GM20000 (cell line): ENCODE measurements around the gene CDH15.

Experiments used
- DNase-seq: peaks from one replicate; pipeline ENCODE4 v3.0.0; 2012; ENCODE audit warnings: low spot score
- CTCF ChIP-seq: IDR thresholded peaks from 2 replicates; pipeline ENCODE4 v1.5.1; 2012; ENCODE audit warnings: mild to moderate bottlenecking, control low read depth; ENCODE audit errors: extremely low read depth, missing control alignments

CDH15 gene

DNA sequence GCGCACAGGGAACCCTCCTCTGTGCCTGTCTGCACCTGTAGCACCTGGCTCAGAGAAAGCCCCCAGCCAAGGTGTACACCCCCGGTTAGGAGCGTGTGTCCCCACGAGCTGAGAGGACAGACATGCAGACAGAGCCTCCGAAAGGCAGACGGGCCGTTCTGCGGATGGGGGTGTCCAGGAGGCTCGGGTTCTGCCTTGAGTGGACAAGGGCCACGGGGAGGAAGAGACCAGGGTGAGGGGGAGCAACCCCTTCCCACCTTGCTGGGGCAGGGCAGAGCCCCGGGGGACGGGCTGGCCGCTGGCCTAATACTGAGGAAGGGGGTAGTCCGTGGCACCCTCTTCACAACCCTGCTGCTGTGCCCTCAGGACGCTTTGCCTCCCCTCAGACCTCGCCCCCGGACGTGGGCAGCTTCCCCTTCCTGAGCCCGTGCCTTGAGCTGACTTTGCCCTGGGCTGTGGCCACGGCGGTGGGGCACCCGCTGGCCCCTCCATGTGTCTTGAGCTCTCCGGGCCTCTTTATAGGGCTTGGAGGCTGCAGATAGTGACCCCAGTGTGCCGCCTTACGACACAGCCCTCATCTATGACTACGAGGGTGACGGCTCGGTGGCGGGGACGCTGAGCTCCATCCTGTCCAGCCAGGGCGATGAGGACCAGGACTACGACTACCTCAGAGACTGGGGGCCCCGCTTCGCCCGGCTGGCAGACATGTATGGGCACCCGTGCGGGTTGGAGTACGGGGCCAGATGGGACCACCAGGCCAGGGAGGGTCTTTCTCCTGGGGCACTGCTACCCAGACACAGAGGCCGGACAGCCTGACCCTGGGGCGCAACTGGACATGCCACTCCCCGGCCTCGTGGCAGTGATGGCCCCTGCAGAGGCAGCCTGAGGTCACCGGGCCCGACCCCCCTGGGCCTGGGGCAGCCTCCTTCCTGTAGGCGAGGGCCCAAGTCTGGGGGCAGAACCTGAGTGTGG, 23.1 kb downstream of the CDH15 start:
- no peak for TF ChIP-seq CTCF
- no peak for DNase-seq

GRCh38 chr16:89195521-89196171, 24.1 kb downstream of the CDH15 start:
- TF ChIP-seq CTCF: no peak
- DNase-seq: no peak

DNA sequence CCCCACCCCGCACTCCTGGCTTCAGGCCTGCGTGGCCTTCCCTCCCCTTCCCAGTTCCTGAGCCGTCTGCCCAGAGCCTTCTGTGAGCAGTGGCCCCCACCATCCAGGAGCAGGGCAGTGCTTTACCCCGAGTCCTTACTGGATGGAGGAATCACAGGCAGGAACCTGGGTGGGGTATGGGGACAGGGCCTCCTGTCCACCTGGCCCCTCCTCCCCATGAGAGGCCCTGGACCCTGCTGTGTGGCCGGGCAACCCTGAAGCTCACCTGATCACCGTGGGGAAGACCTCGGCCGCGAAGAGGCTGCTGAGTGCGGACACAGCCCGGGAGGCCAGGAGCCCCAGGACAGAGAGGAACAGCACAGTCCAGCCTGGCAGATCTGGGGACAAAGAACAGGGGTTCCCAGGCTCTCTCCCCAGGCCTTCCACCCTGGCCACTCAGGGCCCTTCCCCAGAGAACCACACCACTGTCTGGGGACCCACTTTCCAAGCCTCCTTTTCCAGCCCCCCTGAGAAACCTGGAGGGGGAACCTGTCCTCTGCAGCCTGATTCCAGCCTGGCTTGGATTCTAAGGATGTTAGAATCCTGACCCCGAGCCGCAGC, 25.6 kb downstream of the CDH15 start:
- no peak for TF ChIP-seq CTCF
- no peak for DNase-seq

DNA sequence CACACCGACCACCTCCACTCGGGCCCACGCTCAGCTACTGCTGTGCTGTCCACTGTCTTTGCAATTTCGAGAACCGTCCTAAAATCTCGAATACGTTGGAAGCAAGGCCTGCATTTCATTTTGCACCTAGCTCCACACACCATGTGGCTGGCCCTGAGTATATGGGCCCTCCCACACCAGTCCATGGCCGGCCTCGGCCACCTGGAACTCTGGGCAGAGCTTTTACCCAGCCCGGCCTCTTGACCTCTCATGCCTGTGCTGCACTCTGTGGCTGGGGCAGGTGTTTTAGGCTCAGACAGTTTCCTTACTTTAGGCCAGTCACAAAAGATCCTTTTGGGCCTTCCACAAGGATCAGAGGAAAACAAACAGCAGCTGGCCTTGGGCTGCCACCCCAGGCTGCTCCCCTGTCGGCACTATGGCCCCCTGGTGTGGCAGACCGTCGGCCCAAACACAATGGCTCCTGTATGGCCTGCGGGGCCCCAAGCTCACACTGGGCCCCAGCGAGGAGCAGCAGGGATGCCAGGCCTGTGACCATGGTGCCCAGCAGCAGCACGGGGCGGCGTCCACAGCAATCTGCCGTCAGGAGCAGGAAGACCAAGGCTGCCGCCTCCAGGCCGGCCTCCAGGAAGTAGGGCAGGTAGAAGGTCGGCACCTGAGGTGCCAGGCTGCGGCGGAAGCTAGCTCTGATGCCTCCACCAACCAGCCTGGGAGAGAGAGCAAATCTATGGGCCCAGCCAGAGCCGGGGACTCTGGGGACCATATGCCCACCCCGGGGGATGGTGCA, 26.3 kb downstream of the CDH15 start:
- no peak for DNase-seq

DNA sequence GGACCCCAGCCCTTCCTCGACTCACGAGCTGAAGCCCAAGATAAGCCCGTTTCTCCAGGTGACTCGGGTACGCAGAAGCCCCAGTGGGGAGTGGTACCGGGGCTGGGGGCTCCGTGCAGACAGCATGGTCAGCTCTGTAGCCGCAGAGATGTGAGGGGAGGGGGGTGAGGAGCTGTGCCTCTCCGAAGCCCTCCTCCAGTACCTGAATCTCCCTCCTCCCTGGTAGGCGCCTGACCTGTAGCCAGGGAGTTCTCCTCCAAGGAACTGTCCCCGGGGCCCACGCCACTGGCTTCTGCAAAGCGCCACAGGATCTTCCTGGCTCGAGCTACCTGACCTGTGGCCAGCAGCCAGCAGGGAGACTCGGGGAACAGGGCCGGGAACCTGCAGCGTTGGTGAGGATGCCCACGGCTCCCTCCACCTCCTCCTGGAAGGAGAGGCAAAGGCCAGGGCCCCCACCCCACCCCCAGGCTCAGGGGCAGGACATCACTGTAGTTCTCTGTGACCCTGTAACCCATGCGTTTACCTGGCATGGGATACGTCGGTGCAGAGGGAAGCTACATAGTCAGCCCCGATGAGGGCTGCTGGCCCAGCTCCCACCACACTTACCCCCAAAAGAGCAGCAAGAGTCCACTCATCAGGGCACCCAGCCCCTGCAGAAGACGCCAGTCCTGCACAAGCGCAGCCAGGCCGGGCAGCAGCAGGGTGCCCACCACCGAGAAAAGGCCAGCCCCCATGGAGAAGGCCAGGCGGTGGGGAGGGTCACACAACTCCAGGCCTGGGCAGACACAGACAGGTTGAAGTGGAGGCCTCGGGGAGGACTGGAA, 27.1 kb downstream of the CDH15 start:
- no peak for DNase-seq
- TF ChIP-seq CTCF: no peak

More for the DNA sequence above, 26.3 kb downstream of the CDH15 start:
- TF ChIP-seq CTCF: no peak

DNA sequence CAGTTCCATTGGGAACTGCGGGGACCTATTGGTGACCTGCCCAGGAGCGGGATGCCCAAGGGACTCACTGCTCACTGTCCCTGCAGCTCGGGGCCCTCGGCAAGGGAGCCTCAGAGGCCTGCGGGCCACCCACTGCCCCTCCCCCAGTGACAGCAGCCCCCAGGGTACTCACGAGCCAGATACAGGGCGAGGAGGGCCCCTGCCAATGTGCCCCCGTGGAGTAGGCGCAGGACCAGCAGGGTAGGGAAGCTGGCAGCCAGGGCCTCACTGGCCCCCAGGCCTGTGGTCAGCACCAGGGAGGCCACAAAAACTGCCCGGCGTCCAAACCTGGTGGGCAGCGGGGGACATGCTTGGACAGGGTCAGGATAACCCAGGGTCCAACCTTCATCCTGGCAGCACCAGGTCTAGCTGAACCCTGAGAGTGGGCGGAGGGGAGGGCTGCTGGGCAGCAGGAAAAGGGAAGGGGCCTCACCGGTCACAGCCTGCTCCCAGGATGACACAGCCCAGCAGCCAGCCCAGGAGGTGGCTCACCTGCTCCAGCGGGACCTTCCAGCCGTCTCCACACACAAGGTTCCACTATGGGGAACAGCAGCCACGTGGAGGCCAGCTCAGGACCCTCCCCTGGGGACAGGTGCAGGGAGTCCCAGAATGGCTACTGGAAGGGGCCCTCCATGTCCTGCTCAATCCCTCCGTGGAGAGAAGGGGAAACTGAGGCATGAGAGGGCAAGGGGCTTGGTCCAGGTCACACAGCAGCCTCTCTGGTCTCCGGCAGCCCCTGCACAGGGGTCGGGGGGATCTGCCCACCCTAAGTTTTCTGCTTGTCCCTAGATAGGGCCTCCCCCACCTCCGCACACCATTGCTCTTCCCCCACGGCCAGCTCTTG, 27.9 kb downstream of the CDH15 start:
- no peak for TF ChIP-seq CTCF
- DNase-seq: no peak
